Stimulated activated naive CD4-positive, alpha-beta T cell treated with Interleukin-2 at 50 U/mL for 16 hours (primary cell): ENCODE measurements around the gene PLA2G4C.

ENCODE experiments used
- DNase-seq: peaks from one replicate; lab custom pipeline; 2025; lab: John Stamatoyannopoulos, UW

The PLA2G4C gene

GRCh38 chr19:48053856-48054255, 56.8 kb downstream of the PLA2G4C start:
- no peak for DNase-seq

- DNase-seq, result no peak
Observed at GRCh38 chr19:48053076-48053475, 57.5 kb downstream of the PLA2G4C start.

- DNase-seq, result no peak
Observed at GRCh38 chr19:48051335-48052033, 59.1 kb downstream of the PLA2G4C start.

DNA sequence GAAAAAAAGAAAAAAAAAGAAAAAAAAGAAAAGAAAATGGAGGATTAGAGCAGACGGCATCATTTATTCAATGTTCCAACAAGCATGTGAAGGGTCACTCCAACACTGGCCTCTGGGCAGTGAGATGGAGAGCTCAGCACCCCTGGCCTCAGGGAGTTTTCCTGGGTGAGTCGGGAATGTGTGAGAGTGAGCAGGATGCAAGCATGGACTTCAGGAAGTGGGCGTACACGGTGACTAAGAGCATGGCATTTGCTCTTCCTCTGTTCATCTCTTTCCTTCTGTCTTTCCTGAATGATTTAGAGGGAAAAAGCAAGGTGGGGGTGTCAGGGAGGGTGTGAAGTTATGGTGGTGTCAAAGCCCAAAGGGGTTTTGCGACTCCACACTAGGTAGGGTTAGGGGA, 66.1 kb downstream of the PLA2G4C start:
- DNase-seq, result no peak

DNA sequence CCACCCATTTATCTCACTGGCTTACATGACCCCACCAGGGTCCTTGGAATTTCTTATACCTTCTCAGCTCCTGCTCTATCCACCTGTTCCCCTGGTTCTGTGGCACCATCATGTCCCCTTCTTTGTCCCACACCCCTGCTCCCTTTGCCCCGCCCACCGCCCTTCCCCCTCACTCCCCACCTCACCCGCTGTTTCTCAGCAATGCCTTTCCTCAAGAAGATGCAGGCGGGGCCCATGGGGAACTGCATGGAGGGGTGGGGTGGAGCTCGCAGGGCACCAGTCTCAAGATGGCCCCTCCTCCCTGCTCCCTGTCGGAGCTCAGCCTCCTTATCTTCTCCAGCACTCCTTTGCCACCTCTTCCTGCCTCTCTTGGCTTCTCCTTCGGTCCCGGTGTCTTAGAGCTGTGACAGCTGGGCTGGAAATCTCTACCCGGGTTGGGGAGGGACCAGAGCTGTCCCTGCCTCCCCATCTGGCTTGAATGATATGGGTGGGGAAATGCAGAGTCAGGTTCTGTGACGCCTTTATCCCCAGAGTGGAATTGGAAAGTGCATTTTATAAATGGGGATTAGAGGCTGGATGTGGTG, 66.8 kb downstream of the PLA2G4C start, which contains the start of gene CABP5:
Gene CABP5, minus strand, starts transcription at position 405 of the 584 bp plus-strand sequence. Its CDS starts 157 bp downstream, at position 248.
- DNase-seq, result no peak

- DNase-seq, result no peak
Observed at GRCh38 chr19:48041877-48042580, 68.6 kb downstream of the PLA2G4C start.

DNA sequence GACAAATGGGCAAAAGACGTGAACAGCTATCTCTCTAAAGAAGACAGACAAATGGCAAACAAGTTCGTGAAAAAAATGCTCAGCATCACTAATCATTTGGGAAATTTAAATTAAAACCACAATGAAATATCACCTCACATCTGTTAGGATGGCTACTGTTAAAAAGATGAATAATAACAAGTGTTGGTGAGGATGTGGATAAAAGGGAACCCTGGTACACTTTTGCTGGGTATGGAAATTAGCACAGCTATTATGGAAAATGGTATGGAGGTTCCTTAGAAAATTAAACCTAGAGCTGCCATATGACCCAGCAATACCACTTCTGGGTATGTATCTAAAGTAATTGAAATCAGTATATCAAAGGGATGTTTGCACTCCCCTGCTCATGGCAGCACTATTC, 73.9 kb downstream of the PLA2G4C start:
- DNase-seq, result no peak

DNA sequence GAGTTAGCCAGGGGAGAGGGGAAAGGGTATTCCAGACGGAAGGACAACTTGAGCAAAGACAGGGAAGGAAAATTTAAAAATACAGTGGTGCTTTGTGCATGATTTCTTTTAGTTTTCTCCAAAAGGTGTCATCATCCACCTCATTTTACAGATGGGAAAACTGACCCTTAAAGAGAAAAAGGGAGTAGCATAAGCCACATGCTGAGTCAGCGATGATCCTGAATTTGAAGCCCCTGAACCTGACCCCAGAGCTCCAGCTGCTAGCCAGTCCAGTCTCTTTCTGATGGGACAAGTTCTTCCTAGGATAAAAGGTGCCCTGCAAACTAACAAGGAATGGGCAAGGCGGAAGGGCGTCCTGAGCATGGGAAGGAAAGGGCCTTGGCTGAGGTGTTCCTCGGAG, 77.0 kb downstream of the PLA2G4C start:
- no peak for DNase-seq

DNA sequence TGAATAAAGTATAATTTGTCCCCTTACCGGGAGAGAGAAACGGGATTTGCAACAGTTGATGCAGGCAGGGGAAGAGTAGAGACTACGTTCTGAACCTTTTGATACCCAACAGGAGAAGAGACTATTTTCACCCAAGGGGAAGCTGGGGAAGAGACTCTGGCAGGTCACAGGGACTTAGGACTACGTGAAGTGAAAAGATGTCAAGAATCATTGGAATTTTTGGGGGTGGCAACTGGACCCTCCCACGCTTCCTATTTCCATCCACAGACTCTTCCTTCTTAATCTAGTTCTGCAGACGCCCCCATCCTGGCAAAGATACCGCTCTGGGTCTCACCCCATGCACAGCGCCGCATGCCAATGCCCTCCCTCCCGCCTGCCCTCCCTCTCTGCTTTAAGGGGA, 80.5 kb downstream of the PLA2G4C start:
- DNase-seq, result no peak

DNA sequence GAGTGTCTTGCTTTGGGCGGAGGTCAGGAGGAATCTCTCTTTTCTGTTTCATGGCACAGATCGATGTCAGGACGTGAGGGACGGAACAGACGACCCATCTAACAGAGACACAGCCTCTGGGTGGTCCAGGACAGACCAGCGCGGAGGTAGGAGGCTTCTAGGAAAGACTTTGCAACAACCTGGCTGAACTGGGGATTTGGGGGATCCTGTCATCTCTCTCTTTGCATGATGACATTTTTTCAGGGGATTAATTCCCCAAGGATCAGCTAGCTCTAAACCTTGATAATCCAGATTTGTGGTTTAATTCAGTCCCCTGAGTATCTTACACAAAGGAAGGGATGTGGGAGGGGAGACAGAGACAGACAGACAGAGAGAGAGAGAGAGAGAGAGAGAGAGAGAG, 81.2 kb downstream of the PLA2G4C start:
- DNase-seq, result no peak

- no peak for DNase-seq
Observed at GRCh38 chr19:48025480-48025879, 85.1 kb downstream of the PLA2G4C start.

GRCh38 chr19:48023518-48023917, 87.1 kb downstream of the PLA2G4C start:
- no peak for DNase-seq

DNA sequence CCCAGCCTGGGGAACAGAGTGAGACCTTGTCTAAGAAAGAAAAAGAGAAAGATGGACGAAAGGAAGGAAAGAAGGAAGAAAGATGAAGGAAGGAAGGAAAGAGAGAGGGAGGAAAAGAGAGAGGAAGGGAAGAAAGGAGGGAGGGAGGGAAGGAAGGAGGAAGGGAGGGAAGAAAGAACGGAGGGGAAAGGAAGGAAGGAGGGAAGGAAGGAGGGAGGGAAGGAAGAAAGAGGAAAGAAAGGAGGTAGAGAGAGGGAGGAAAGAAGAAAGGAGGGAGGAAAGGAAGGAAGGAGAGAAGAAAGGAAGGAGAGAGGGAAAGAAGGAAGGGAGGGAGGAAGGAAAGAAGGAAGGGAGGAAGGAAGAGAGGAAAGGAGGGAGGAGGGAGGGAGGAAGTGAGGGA, 87.6 kb downstream of the PLA2G4C start:
- DNase-seq, result no peak

DNA sequence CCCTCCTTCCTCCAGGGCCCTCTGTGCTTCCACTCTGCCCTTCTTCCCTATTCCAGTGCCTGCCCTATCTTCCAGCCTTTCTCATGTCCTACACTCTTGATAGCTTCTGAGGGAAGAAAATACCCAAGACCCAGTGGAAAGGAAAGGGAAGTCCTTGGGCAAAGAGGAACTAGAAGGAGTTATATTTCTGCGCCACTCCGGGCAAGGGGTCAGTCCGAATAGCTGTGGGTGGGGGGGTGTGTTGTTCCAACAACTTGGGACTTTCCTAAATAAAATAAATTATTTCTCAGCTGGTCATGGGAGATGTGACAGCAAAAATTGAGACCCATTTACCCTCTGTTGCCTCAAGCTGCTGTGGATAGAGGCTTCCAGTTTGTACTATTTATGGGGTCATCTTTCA, 89.9 kb downstream of the PLA2G4C start:
- no peak for DNase-seq

- no peak for DNase-seq
Observed at GRCh38 chr19:48010932-48011758, 99.5 kb downstream of the PLA2G4C start.

- no peak for DNase-seq
Observed at GRCh38 chr19:48006762-48007161, 103.9 kb downstream of the PLA2G4C start.

- DNase-seq, result no peak
Observed at GRCh38 chr19:48004236-48004635, 106.4 kb downstream of the PLA2G4C start.

DNA sequence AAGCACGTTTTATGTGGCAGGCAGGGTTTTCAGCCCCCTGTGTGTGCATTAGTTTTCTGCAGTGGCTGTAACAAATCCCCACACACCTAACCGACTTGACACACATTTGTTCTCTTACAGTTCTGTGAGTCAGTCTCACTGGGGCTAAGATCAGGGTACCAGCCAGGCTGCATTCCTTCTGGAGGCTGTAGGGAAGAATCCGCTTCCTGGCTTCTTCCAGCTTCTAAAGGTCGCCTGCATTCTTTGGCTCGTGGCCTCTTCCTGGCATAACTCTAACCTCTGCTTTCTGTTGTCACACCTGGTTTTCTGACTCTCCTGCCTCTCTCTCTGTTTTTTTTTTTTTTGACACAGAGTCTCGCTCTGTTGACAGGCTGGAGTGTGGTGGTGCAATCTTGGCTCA, 109.8 kb downstream of the PLA2G4C start:
- no peak for DNase-seq

GRCh38 chr19:47998800-47999199, 111.8 kb downstream of the PLA2G4C start:
- DNase-seq, result no peak
